Activated gamma-delta T cell treated with Interleukin-2 at 50 U/mL for 16 hours (primary cell): Measurements from ENCODE around the gene PIM3.
A peak's percentile ranks its signal among the peaks of the same experiment; 100 is the strongest.

Experiments used
- DNase-seq: peaks from one replicate; pipeline ENCODE4 v3.0.0-alpha.2; 2020

PIM3 gene

DNA sequence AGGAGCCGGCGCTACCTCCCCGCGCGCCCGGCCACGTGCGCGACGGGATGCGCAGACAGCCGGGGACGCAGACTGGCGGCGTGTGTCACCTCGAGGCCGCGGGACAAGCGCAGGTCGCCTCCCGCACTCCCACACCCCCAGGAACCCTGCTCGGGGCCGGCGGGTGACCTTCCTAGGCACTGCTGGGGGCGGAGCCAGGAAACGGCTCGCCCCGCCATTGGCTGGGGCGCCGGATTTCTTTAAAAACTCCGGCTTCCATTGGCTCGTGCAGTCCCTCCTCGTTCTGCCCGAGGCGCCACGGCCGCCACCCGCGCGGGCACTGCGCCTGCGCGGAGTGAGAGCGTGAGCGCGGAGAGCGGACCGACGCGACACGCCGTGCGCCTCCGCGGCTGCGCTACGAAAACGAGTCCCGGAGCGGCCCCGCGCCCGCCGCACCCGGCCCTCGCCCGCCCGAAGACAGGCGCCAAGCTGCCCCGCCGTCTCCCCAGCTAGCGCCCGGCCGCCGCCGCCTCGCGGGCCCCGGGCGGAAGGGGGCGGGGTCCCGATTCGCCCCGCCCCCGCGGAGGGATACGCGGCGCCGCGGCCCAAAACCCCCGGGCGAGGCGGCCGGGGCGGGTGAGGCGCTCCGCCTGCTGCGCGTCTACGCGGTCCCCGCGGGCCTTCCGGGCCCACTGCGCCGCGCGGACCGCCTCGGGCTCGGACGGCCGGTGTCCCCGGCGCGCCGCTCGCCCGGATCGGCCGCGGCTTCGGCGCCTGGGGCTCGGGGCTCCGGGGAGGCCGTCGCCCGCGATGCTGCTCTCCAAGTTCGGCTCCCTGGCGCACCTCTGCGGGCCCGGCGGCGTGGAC is at the start of gene PIM3:
PIM3 (plus strand) TSS at position 614 of the 846 bp plus-strand sequence; CDS start at position 790, 176 bp downstream.
- peak; percentile 87 for DNase-seq

DNA sequence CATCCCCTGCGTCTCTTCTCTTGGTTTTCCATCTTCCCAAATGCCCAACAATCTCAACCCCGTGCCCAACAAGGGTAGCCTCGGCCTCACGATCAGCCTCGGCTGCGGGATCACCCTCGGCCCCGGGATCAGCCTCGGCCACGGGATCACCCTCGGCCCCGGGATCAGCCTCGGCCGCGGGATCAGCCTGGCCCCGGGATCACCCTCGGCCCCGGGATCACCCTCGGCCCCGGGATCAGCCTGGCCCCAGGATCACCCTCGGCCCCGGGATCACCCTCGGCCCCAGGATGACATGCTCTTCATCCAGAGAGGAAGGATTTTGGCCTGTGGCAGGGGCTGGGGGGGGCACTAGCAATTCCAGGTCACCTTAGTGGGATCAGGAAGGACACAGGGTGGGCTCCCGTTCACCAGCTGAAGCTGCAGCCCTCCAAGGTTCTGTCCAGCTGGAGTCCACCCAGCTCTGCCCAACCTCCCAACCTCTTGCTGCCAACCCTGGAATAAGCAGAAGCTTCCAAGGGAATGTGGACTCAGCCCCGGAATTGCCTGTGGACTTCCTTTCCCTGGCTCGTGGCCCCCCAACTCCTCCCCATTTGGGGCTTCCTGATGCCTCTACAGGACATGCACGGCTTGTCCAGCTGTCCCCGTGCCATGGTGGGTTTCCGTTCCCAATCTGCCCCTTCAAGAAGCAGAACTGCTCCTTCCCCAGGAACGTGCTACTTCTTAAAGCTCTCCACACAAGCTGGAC is 48.5 kb upstream of the PIM3 start:
- DNase-seq: no peak

DNA sequence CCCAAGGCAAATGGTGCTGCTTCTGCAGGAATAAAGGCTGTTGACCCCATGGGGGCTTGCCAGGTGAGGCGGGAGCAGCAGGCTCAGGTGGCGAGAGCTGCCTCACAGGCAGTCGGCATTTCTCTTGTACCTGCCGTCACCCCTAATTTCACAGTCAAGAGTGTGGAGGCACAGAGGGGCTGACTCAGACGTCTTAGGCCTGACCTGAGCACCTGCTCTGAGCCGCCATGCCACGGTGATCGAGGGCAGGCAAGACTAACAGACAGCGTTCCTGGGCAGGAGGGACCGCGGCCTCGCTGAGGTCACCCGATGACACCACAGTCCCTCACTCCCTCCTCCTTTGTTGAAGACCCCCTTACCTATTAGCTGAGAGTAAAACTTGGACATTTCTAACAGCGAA is 47.5 kb upstream of the PIM3 start:
- no peak for DNase-seq

DNA sequence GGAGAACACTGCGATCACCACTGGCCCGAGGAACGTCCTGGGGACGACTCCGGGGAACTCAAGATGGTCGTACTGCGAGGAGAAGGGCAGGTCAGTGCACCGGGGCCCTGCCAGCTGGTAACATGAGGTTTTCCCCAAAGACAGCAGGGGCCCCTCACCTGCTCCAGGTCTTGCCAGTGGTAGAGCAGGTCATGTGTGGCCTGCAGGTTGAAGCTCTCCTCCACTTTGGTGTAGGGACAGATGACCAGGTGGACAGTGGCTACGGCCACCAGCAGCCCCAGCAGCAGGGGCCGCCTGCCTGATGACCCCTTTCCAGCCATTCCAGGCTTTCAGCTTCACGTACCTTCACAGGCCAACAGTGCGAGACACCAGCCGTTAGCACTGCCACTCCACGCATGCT is 47.1 kb upstream of the PIM3 start:
- DNase-seq: no peak

DNA sequence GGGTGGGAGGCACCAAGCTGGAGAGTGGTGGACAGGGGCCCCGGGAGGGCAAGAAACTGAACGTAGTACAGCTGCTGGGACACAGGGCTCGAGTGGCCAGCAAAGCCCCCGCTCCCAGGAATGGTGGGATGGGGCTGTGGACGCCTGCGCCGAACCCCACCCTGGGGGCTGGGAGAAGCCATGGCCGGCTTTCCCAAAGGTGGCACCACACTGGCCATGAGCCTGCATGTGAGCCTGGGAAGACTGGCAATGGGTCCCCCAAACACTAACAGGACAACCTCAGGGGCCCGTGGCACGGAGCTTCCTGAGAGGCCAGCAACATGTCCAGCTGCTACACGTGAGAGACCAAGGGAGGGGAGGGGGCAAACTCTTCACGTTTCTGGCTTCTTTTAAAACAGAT is 46.3 kb upstream of the PIM3 start:
- no peak for DNase-seq

DNA sequence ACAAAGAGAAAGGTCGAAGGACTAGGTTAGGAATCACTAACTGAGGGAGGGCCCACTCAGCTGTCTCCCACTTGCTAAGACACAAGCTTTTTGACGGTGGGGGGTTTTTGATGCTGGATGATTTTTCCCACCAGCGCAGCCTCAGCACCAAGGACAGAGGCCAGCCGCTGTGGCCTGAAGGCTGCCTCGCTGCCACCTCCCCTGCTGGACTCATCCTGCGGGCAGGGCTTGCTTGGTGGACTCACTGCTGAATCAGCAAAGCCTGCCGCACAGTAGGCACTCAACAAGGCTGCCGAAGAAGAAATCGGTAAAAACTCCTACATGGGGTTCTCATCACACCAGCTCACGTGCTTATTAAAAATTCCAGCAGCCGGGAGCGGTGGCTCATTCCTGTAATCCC is 45.0 kb upstream of the PIM3 start:
- DNase-seq: no peak

DNA sequence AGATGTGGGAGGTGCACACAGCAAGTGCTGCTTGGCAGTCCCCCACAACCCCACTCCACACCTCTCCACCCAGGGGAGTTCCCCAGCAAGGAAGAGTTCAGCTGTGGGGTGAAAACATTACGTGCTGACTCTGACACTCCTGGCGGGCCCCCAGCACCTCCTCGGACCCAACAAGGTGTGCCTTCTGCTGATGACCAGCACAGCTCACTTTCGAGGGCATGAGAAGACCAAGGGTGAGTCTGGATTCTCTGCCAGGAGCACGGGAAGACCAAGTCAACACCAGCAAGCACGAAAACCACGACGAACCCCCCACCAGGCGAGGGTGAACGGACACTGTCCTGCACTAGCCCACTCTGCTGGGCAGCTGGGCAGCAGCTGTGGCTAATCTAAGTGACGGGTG is 43.7 kb upstream of the PIM3 start:
- DNase-seq: no peak

DNA sequence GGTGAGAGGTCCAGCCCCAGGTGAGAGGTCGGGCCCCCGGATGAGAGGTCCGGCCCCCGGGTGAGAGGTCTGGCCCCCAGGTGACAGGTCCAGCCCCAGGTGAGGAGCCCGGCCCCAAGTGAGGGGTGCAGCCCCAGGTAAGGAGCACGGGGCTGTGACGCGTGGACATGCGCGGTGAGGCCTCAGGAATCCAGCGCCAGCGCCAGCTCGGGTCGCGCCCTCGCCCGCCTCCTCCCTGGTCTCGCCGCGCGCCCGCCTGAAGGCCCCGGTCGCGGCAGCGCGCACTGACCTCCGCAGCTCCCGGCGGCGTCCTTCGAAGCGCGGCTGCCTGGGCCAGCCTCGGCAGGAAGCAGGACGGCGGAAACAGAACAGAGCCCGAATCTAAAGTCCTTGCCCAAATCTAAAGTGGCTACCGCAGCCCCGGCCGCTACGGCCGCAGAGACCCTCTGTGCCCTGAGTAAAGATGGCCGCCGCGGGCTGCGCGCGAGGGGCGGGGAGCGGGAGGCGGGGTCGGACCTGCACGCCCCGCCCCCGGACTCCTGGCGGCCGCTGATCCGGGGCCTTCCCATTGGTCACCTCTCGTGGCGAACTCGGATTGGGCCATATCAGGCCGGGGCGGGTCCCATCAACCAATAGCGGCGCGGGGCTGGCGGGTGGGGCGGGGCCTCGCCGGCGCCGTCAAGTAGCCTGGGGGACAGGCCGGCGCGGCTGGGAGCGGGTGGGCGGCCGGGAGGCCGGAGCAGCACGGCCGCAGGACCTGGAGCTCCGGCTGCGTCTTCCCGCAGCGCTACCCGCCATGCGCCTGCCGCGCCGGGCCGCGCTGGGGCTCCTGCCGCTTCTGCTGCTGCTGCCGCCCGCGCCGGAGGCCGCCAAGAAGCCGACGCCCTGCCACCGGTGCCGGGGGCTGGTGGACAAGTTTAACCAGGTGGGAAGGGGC is 42.3 kb upstream of the PIM3 start, which contains the start of the genes ALG12 and CRELD2:
ALG12 (minus strand) TSS at position 465 of the 937 bp plus-strand sequence. CDS start 4,673 bp downstream, outside the sequence.
CRELD2 (plus strand) TSS at position 661 of the 937 bp plus-strand sequence; CDS start at position 797, 136 bp downstream.
- DNase-seq: peak; percentile 97

DNA sequence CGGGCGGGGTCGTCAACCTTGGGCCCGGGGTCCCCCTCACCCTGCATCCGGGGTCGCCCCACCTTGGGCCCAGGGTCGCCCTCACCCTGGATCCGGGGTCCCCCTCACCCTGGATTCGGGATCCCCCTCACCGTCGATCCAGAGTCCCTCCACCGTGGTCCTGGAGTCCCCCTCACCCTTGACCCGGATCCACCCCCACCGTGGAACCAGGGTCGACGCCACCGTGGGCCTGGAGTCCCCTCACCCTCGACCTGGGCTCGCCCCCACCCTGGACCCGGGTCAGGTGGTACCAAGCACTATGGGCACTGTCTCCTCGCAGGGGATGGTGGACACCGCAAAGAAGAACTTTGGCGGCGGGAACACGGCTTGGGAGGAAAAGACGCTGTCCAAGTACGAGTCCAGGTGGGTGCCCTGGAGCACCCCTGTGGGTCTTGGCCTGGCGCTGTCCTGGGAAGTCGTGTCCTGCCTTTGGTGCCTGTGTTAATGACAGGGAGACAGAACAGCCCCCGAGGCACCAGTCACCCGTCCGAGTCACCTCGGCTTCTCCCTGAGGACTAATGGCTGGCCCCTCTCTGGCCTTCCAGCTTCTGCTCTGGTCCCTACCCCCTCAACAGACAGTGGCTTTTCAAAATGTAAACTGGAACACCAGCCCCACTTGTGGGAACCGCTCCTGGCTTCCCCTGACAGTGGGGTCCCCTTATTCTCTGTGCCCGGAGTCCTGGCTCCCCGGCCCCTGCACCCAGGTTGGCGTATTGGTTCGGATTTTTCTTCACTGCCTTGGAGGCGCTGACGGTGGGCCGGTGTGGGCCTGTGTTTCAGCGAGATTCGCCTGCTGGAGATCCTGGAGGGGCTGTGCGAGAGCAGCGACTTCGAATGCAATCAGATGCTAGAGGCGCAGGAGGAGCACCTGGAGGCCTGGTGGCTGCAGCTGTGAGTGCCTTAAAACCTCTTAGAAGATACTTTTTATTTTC is 41.4 kb upstream of the PIM3 start:
- no peak for DNase-seq

DNA sequence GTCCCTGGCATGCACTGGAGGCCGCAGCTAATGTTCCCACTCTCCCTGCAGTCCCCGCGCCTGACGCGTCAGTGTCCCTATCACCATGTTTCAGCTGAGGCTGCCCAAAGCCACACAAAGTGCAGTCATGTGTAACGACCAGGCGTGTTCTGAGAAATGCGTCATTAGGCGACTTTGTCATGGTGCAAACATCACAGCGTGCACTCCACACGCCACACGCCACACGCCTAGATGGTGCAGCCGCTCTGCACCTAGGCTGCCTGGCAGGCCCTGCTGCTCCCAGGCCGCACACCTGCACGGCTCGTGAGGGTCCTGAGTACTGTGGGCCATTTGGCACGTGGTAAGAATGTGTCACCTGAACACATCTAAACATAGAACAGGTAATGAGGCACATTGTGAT is 39.7 kb upstream of the PIM3 start:
- no peak for DNase-seq

DNA sequence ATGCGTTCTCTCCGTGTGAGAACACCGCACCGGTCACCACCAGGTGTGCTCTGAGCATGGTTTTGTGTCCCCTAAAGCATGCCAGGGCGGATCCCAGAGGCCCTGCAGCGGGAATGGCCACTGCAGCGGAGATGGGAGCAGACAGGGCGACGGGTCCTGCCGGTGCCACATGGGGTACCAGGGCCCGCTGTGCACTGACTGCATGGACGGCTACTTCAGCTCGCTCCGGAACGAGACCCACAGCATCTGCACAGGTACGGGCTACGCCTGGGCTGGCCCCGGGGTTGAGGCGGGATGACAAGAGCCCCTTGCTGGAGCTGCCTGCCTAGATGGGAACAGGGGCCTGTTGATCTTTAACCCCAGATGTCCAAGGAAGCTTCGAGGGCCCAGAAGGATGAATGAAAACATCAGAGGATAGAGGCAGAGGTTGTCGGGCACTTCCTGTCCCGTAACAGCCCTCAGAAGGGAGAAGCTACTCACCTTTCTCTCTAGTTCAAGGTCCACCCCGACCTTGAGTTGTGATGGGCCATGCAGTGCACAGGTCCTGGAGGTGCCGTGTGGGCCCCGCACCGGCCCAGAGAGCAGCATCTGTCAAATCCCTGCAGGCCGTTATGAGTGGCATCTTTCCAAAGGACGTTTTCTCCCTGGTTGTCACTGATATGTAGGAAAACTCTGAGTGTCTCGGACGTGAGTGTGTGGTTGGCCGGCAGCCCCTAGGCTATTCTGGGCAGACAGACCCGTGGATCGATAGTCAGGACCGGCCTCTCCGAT is 38.9 kb upstream of the PIM3 start:
- DNase-seq: no peak

DNA sequence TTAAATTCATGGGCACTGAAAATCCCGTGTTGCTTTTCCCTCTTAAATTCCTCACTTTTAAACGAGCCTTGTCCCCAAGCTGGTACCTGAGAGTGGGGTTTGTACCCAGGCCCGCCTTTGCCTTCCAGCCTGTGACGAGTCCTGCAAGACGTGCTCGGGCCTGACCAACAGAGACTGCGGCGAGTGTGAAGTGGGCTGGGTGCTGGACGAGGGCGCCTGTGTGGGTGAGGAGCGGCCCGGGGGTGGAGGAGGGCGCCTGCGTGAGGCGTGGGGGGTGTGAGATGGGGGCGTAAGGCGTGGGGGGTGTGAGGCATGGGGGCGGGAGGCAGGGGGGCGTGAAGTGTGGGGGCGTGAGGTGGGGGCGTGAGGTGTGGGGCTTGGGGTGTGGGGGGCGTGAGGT is 38.1 kb upstream of the PIM3 start:
- DNase-seq: no peak

DNA sequence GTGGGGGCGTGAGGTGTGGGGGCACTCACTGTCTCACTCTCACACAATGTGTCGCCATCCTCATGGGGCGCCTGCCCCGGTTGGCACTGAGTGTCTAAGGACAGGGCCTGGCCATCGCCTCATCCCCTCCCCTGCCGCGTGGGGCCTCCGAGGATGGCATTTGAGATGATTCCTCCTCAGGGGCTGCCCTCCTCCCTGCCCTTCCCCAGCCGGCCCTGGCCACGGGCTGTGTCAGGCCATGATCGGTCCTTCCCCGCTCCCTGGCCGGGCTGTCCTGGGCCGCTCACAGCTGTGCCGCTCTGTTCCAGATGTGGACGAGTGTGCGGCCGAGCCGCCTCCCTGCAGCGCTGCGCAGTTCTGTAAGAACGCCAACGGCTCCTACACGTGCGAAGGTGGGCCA is 37.6 kb upstream of the PIM3 start:
- no peak for DNase-seq

DNA sequence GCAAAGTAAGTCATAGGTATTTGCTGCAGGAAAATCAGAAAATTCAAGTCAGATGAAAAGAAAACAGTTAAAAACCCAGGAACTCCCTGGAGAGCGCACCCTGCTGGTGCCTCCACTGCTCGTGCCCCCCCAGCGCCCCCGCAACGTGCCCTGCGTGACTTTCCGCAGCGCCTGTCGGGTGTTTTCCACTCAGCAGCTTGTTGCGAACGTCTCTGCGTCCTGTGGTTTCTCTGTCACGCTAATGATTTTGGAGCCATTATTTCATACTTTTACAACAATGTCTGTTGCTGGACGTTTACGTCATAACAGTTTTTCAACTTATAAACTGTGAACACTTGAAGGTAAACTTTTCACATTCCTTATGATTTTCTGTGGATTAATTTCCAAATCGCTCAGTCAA is 37.1 kb upstream of the PIM3 start:
- no peak for DNase-seq

DNA sequence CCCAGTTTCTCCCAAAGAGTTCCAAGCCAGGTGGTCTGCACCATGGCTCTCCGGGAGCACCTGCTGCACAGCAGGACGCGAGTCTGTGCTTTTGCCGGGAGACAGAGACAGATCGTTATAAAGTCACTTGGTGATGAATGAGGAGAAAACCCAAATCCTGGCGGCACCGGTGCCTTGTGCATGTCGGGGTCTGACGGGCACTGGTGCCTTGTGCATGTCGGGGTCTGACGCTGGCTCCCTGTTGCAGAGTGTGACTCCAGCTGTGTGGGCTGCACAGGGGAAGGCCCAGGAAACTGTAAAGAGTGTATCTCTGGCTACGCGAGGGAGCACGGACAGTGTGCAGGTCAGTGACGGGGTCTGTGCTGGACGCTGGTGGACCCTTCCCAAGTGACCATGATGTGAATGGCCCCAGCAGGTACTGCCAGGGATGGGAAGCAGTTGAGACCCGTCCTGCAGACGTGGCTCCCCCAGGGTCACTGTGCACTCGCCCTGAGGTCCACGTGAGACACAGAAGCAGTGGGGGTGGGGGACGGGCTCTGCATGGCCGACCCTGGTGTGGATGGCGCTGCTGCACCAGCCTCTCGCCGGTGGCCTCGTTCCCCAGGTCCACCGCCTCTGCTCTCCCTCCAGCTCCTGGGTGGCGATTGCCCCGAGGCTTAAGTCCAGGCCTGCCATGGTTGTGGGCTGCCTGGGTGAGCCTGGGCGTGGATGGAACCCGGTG is 36.3 kb upstream of the PIM3 start:
- DNase-seq: no peak

DNA sequence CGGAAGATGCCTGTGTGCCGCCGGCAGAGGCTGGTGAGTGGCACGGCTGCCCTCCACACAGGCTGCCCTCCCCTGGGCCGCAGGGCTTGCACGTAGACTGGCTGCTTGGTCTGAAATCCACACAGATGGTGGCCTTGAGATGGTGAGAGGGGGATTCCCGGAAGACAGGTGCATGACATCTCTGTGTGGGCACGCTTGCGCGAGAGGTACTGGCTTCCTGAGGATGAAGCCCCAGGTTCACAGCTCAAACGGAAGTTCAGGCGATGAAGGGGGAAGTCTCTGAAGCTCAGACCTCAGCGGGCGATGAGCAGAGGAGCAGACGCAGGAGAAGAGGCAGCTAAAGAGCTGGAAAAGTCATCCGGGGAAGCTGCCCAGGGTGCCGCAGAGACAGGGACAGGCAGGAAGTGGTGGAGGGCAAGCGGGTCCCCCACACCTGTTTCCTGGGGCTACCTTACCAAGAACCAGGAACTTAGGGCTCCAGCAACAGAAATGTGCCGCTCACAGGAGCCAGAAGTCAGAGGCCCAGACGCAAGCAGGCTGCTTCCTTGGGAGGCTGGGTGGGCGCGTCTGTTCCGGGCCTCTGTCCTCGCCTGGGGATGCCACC is 34.9 kb upstream of the PIM3 start:
- DNase-seq: peak; percentile 73

DNA sequence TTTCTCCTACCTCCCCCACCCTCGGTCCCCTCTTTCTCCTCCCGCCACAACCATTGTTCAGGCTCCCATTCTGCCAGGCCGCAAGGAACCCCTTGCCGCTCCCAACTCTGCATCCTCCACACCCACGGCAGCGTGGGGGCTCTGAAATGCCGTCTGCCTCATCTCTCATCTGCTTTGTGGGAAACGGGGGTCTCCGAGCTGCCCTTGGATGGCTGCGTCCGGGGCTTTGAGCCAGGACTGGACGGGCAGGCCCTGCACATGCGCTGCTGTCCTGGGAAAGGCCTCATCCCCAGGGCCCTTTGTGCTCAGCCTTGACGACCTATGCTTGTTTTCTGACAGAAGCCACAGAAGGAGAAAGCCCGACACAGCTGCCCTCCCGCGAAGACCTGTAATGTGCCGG is 33.7 kb upstream of the PIM3 start:
- DNase-seq: no peak

DNA sequence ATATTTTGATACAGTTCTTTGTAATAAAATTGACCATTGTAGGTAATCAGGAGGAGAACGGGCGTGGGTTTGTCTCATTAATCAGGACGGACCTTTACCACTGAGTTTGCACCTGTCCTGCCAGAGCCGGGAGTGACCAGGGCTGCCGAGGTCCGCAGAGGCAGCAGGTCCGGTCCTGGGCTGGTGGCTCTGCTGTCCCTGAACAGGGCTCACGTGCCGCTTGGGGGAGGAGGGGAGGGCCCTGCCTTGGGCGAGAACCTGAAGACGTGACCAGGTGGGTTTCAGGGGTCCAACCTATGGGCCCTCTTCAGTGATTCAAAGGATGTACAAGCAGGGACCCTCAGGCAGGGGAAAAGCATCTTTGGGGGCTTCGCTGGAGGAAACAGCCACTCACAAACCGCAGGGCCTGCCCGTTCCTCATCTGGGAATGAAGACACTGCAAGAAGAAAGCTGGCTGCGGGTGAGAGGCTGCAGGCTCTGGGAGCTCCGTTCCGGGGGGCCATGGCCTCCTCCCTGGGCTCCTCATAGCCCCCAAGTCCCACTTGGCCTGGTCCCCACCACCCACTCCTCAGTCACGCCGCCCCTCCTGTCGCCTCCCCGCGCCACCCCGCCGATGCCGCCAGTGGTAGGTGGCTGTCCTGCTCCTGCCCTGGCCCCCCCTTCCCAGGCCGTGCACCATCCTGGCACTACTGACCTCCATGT is 32.9 kb upstream of the PIM3 start:
- DNase-seq: no peak

DNA sequence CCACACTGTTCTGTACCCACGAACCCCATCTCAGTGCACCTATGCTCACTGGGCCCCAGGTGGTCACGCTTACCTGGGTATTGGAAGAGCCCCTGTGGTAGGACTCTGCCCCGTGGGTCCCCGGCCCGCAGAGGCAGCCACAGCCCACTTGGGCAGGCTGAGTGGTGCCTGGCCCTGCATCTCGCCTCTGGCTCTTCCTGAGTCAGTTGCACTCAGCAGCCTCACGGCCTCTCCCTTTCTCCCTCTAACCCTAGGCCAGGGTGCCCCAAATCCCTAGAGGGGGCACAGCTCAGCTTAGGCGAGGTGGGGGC is 32.4 kb upstream of the PIM3 start:
- DNase-seq: no peak
